Activated CD8-positive, alpha-beta T cell treated with anti-CD3 and anti-CD28 coated beads for 36 hours (primary cell): ENCODE data around the gene PNN. TPM values are rescaled to one million over a fixed set of nuclear protein-coding genes. Genes with fewer than 3 reads are reported as not detected.
A peak's percentile ranks its signal among the peaks of the same experiment; 100 is the strongest.
"Not testable (repeated sequence)": the region's sequence is repeated elsewhere in the genome, so short reads cannot be mapped to it uniquely, and the experiment has no call there.

Experiments used
- ATAC-seq: fragments of 200-7000 bp; cut with Tn5 transposase; one replicate; pipeline ENCODE4 v1.10.0; 2021; ENCODE audit warnings: mild to moderate bottlenecking, moderate library complexity
- CTCF ChIA-PET: fragments of 350-600 bp; sonication (Branson Sonifier 250); formaldehyde crosslinking; loops from one replicate; lab custom pipeline; 2021; ENCODE audit warnings: antibody characterized with exemption; lab: Charles Lee
- POLR2A ChIA-PET: fragments of 350-600 bp; sonication (Branson Sonifier 250); formaldehyde crosslinking; loops from one replicate; lab custom pipeline; 2021; ENCODE audit warnings: antibody characterized with exemption; lab: Charles Lee
- DNase-seq: peaks from one replicate; pipeline ENCODE4 v3.0.0-alpha.2; 2020
- H3K27ac Mint-ChIP-seq: one replicate; pipeline ENCODE4 v1.8.0; 2021; ENCODE audit warnings: mild to moderate bottlenecking, mixed read lengths
- H3K27me3 Mint-ChIP-seq: one replicate; pipeline ENCODE4 v1.8.0; 2021; ENCODE audit warnings: mixed read lengths
- H3K36me3 Mint-ChIP-seq: one replicate; pipeline ENCODE4 v1.8.0; 2021; ENCODE audit warnings: low read depth, mixed read lengths
- H3K4me1 Mint-ChIP-seq: one replicate; pipeline ENCODE4 v1.8.0; 2021; ENCODE audit warnings: low read depth, mixed read lengths
- H3K4me3 Mint-ChIP-seq: one replicate; pipeline ENCODE4 v1.8.0; 2021; ENCODE audit warnings: mild to moderate bottlenecking, moderate library complexity, mixed read lengths
- H3K9me3 Mint-ChIP-seq: one replicate; pipeline ENCODE4 v1.8.0; 2021; ENCODE audit warnings: mixed read lengths
- intact Hi-C: fragments of 100-400 bp; cut with micrococcal nuclease; formaldehyde crosslinking; loops from one replicate; pipeline ENCODE4 v1.10.0; 2022
- total RNA-seq, 2 experiments: library from RNA; stranded (reverse); gene quantifications; one replicate each; pipeline ENCODE4 v1.2.3, GENCODE V29; 2021
- TF ChIP-seq, protein P1 (sequence below): fragments of 200-600 bp; IDR thresholded peaks from one replicate; pipeline ENCODE4 v1.8.0; 2022; ENCODE audit warnings: antibody characterized with exemption, mild to moderate bottlenecking

Gene PNN
- 100 to 1,000 TPM; 106 to 107 TPM for total RNA-seq

DNA sequence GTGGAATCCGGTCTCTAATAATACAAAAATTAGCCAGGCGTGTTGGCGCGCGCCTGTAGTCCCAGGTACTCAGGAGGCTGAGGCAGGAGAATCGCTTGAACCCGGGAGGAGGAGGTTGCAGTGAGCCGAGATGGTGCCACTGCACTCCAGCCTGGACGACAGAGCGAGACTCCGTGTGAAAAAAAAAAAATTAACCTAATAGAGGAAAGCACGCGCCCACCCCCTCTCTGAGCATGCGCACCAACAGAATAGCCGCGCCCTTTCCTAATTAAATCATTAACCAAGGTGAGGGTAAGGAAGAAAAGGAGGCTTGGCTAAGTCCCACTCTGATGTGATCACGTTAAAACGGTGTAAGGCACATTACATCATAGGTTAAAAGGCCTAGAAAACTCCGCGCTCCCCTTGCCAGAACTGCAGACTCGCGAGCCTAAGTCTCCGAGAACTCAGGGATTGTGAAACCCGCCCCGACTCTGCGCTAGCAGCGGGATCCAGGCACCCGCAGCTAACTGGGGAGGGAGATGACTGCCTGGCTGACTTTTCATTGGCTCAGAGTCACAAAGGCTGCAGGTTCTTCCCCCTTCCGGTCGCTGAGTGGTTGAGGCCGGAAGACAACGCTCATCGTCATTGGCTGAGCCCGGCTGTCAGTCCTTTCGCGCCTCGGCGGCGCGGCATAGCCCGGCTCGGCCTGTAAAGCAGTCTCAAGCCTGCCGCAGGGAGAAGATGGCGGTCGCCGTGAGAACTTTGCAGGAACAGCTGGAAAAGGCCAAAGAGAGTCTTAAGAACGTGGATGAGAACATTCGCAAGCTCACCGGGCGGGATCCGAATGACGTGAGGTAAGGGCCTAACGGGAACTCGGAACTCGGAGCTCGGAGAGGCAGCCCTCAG lies at the start of gene PNN:
PNN (plus strand) TSS at position 695 of the 885 bp plus-strand sequence; CDS start at position 721, 26 bp downstream.
- DNase-seq = peak; percentile 97
- H3K36me3 Mint-ChIP-seq = peaks cover 41% of the 10 kb centered on the region
- CTCF ChIA-PET = interaction anchor here (0.6 kb wide), 1 partner anchor 57 kb away, joined by 3 read pairs; no protein-coding TSS in a partner anchor
- peak within 1 kb of the TSS; percentile 97 for H3K27ac Mint-ChIP-seq
- TF ChIP-seq, protein P1, sequence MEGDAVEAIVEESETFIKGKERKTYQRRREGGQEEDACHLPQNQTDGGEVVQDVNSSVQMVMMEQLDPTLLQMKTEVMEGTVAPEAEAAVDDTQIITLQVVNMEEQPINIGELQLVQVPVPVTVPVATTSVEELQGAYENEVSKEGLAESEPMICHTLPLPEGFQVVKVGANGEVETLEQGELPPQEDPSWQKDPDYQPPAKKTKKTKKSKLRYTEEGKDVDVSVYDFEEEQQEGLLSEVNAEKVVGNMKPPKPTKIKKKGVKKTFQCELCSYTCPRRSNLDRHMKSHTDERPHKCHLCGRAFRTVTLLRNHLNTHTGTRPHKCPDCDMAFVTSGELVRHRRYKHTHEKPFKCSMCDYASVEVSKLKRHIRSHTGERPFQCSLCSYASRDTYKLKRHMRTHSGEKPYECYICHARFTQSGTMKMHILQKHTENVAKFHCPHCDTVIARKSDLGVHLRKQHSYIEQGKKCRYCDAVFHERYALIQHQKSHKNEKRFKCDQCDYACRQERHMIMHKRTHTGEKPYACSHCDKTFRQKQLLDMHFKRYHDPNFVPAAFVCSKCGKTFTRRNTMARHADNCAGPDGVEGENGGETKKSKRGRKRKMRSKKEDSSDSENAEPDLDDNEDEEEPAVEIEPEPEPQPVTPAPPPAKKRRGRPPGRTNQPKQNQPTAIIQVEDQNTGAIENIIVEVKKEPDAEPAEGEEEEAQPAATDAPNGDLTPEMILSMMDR = no peak
- intact Hi-C loops = loop anchor here (5.0 to 10.0 kb wide), 3 partner anchors 63 to 252 kb away; partner anchors contain the start of gene GEMIN2
- no peaks in the 10 kb centered on the region for H3K9me3 Mint-ChIP-seq
- POLR2A ChIA-PET = interaction anchor here (0.6 to 2.1 kb wide), 15 partner anchors 11 to 257 kb away, joined by 3 to 14 read pairs (median 4); partner anchors contain the start of genes FBXO33, GEMIN2 and SEC23A
- peak; percentile 88 for ATAC-seq
- peaks cover 34% of the 10 kb centered on the region for H3K4me1 Mint-ChIP-seq
- H3K27me3 Mint-ChIP-seq = no peaks in the 10 kb centered on the region
- peak within 1 kb of the TSS; percentile 93 for H3K4me3 Mint-ChIP-seq

DNA sequence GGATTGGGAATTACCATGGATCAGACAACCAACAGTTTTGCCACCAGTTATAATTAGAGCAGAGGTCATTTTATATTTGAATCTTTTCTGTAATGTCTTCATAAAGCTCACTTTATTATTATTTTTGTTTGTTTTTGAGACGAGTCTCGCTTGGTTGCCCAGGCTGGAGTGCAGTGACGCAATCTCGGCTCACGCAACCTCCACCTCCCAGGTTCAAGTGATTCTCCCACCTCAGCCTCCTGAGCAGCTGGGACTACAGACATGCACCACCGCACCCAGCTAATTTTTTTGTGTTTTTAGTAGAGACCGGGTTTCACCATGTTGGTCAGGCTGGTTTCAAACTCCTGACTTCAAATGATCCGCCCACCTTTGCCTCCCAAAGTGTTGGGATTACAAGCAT lies 37.2 kb upstream of the PNN start:
- DNase-seq, intact Hi-C loops, H3K27me3 Mint-ChIP-seq, H3K9me3 Mint-ChIP-seq, H3K4me3 Mint-ChIP-seq, H3K27ac Mint-ChIP-seq, H3K4me1 Mint-ChIP-seq, ATAC-seq: not testable (repeated sequence)
- ChIA-PET CTCF (interaction anchor here (1.1 kb wide), 1 partner anchor 14 kb away, joined by 3 read pairs; no protein-coding TSS in a partner anchor), POLR2A (interaction anchor here (2.9 kb wide), 1 partner anchor 32 kb away, joined by 8 read pairs; the partner anchor contains the start of gene TRAPPC6B)
- peaks cover 32% of the 10 kb centered on the region for H3K36me3 Mint-ChIP-seq

DNA sequence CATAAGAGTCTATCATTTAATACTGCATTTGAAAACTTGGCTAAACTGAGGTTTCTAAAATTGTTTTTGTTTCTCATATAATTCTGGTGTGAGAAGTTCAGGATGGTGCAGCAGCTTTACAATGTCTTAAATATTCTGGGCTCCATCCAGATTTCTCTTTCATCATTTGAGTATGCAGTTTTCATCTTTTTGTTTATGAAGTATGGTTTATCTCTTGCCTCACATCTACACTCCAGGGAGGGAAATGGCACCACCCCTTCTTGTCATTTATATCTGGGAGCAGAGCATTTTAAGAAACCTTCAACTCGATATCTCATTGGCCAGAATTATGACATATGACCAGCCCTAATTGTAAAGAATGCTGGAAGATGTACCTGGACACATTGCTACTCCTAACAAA lies 36.6 kb upstream of the PNN start:
- no peak for DNase-seq
- TF ChIP-seq, protein P1 = no peak
- POLR2A ChIA-PET = no interaction called here
- peaks cover 9% of the 10 kb centered on the region for H3K9me3 Mint-ChIP-seq
- peak overlapping the region; percentile 50 for H3K27ac Mint-ChIP-seq
- peaks cover 35% of the 10 kb centered on the region for H3K36me3 Mint-ChIP-seq
- no peaks in the 10 kb centered on the region for H3K27me3 Mint-ChIP-seq
- no peak overlapping the region for H3K4me3 Mint-ChIP-seq
- intact Hi-C loops = no loop called here
- no peak for ATAC-seq
- H3K4me1 Mint-ChIP-seq = peaks cover 3% of the 10 kb centered on the region
- CTCF ChIA-PET = no interaction called here

- POLR2A ChIA-PET = no interaction called here
- DNase-seq = no peak
- H3K36me3 Mint-ChIP-seq = peaks cover 34% of the 10 kb centered on the region
Measured at GRCh38 chr14:39140170-39140569, 34.9 kb upstream of the PNN start.

GRCh38 chr14:39141623-39142022 lies 33.4 kb upstream of the PNN start:
- peaks cover 30% of the 10 kb centered on the region for H3K36me3 Mint-ChIP-seq
- CTCF ChIA-PET, intact Hi-C loops, H3K27me3 Mint-ChIP-seq, ATAC-seq, POLR2A ChIA-PET, DNase-seq, H3K4me3 Mint-ChIP-seq, H3K4me1 Mint-ChIP-seq, H3K27ac Mint-ChIP-seq, H3K9me3 Mint-ChIP-seq: not testable (repeated sequence)

More at GRCh38 chr14:39140170-39140569, 34.9 kb upstream of the PNN start:
- intact Hi-C loops = no loop called here
- Mint-ChIP-seq H3K27ac (peak overlapping the region; percentile 28), H3K27me3 (no peaks in the 10 kb centered on the region), H3K4me1 (no peaks in the 10 kb centered on the region), H3K4me3 (no peak overlapping the region), H3K9me3 (peaks cover 9% of the 10 kb centered on the region)
- TF ChIP-seq, protein P1 = no peak
- CTCF ChIA-PET = no interaction called here
- no peak for ATAC-seq

DNA sequence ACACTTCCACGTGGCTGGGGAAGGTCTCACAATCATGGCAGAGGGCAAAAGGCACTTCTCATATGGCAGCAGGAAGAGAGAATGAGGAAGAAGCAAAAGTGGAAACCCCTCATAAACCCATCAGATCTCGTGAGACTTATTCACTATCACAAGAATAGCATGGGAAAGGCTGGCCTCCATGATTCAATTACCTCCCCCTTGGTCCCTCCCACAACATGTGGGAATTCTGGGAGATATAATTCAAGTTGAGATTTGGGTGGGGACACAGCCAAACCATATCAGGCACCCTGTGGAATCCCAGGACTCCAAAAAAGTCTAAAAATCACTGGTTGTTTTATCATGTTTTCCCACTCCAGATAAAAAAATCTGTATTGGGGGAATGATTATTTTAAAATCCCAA lies 31.8 kb upstream of the PNN start:
- H3K4me3 Mint-ChIP-seq, H3K27ac Mint-ChIP-seq, CTCF ChIA-PET, POLR2A ChIA-PET, ATAC-seq, H3K27me3 Mint-ChIP-seq, DNase-seq, H3K9me3 Mint-ChIP-seq, intact Hi-C loops, H3K4me1 Mint-ChIP-seq: not testable (repeated sequence)
- H3K36me3 Mint-ChIP-seq = peaks cover 32% of the 10 kb centered on the region
